GF-D8 (cell line): ENCODE measurements around the gene WBP11.
A peak's percentile ranks its signal among the peaks of the same experiment; 100 is the strongest.

Experiments
- DNase-seq: peaks from one replicate; lab custom pipeline; 2025; lab: John Stamatoyannopoulos, UW

Gene WBP11

DNA sequence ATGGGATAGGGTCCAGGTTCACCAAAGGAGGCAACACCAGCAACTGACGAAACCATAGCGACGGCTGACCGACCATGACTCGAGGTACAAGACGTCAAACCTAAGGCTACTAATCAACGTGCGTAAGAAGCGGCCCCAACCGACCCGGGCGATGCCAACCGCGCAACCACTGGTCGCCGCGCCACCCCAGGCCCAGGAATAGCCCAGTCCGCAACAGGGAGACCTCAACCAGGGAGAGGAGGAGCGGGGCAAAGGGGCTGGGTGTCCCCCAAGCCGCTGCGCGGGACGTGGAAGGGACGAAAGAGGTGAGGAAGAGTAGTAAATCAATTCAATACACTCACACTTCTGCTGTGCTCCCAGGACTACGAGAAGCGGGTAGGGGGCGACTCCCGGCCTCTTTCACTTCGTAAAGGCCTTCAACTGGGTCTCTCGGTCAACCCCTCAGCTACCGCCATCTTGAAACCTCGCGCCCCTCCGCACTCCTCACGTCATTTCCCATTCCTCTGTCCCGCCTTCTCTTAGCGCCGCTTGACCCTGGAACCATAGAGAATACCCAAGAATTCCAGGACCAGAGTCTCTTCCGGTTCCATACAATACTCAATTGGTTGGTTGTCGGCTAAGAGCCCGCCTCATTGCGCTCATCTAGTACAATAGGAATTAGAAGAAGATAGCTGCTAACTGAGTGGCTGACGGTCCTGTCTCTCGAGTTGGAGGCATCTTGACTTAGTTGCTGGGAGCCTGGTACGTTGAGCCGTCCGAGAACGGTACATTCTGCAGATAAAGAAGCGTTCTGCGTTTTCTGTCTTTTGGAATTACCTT, at the start of gene WBP11, which contains the start of gene C12orf60:
Gene WBP11, minus strand, starts transcription at position 468 of the 819 bp plus-strand sequence. CDS start 2,095 bp downstream, outside the sequence.
Gene C12orf60, plus strand, starts transcription at position 660 of the 819 bp plus-strand sequence. CDS start 19,266 bp downstream, outside the sequence.
- peak; percentile 90 for DNase-seq

DNA sequence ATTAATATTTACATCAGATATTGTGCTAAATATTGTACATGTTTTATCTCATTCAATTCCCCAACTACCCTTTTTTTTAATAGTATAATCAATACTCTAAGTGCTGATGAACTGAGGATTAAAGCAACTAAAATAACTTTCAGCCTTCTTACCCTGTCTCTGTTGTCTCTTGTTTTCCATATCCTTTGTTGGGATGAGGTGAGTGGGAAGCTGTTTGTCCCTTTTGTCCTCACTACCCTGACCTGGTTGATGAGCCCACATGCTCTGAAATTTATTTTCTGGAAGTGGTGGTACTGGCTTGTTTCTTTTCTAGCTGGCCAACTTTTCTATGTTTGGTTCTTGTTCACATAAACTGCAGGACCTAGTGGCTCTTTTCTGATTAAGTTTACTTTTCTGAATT, 49.6 kb upstream of the WBP11 start:
- no peak for DNase-seq

DNA sequence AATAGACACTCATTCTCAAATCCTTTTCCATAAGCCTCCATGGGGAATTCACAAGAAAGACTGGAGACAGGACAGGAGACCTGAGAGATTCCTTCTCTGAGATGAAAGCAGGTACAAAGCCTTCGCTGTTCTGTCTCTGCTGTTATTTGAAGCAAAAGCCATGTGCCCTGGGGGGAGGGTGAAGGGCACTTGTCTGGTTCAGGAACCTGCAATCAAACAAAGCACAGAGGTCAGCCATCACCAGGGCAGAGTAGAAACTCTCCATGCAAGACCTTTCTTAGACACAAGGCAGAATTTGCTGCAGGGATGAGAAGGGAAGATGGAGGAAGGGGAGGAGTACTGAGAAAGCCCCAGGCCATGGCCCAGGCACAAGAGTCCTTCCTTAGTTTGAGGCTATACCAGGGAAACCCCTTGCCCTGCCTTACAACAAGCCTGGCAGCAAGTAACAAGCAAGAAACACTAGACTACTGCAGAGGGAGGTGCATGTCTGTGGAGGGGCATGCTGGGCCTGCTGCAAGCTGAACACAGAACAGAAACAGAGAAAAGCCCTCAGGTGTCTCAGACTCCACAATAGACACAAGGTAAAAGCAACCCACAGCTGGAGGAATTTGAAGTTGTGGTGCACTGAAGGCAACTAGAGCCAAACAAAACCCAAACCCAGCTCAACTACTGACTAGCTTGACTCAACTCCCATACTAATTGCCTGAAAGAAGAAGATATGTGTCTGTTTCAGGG, 47.8 kb upstream of the WBP11 start:
- no peak for DNase-seq

DNA sequence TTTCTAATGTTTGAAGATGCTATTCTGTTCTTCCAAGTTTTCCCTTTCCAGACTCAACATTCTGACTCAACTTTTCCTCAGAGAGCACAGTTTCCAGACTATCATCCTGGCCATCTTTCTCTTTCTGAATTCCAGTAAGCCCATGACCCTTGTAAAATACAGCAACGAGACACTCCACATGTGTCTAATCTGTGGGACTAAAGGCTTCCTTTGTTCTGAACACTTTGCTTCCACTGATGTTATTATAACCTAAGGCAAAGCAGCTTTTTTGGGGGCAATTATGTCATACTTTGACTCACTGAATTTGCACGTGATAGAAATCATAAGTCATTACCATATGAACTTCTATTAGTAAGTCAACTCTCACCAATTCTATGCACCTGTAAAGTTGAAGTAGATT, 46.4 kb upstream of the WBP11 start:
- DNase-seq = no peak

DNA sequence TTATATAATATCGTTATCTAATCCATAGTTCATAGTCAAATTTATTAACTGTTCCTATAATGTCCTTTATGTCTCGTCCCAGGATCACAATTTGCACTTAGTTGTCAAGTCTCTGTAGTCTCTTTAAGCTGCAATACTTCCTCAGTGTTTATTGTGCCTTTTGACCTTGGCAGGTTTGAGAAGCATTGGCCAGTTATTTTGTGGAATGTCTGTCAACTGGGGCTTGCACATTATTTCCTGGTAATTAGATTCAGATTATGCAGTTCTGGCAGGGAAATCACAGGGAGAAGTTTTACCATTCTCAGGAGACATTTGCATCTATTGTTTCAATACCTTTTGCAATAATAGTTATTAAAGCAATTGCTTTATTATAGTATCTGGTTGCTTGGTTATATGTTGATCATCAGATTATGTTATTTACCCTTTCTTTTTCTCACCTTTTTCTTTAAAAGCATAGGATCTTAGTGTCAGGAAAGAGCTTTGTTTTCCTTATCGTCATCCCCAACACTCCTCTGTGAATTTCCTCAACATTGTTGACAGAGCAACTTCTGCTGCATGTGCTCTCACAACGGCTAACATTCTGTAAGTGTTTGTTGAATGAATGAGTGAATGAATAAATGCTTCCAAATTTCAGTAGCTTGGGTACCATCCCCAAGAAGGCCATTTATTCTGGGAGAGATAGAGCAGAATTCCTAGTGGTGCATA, 43.8 kb upstream of the WBP11 start:
- DNase-seq = no peak

DNA sequence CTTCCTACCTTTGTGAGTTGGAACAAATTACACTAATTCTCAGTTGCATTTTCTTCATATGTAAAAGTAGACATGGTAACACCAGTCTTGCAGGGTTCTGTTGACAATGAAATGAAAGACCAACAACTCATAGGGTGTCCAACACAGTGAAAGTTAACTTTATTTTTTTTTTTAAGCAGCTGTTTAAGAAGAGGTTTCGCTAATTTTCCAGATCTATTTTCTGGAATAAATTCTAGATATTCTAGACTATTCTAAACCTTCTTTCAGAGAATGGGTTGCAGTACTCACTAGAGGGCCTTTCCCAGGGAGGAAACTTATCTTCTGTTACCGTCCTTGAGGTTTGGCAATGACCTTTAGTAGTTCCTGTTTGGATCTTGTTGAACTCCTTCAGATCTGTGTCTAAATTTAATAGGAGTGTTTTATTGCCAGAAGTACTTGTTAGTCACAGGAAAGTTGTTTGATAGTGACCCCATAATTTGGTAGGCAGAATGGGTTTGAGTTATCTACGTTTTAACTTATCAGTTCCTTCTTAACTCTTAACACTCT, 42.8 kb upstream of the WBP11 start:
- peak; percentile 1 for DNase-seq

DNA sequence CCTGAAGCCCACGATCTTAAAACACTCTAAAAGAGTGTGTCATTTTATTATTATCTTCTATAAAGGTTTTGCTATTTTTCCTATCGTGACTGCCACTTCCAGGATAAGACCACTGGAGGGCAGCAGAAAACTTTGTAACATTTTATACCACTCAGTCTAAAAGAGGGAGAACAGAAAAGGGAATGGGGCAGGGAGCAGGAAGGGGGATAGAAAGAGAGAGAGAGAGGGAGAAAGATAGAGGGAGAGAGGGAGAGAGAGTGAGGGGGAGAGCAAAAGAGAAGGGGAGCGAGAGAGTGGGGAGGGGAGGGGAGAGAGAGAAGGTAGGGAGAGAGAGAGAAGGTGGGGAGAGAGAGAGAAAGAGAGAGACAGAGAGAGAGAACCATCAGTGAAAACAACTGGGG, 42.1 kb upstream of the WBP11 start:
- no peak for DNase-seq

DNA sequence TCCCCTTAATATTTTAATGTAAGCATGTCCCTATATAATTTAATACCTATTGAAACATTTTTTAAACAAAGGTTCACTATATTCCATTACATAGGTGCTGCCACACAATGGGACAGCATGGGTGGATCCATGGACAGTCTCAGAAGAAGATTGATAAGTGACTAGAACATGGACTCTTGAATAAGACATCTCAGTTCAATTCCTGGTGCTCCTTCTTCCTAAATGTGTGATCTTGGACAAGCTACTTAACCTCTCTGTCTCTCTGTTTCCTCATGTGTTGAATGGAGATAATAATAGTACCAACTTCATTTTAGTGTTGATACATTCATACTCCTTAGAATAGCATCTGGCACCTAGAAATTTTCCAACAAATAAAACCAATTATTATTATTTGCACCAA, 41.1 kb upstream of the WBP11 start:
- DNase-seq = no peak

DNA sequence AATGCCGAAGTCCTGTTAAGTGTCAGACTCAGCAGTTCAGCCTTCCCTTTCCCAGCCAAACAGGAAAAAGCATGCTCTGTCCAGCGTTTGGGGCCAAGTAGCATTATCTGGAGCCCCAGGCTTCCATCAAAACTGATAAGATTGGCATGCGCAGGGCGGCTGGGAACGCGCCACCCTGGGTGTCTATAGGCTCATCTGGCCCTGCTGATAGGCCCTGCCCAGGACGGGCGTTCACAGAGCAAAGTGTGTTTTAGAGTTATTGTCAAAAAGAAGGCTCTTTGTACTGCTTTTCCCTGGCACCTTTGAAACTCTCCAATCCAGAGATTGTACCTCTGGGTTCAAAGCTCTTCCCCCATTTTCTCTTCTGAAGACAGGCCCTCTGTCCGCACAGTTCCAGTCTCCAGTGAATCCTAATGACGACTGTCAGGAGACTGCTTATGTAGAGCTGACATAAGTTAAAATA, 40.2 kb upstream of the WBP11 start, which contains the start of gene ART4:
Gene ART4, minus strand, starts transcription at position 102 of the 463 bp plus-strand sequence. CDS start 413 bp downstream, outside the sequence.
- DNase-seq = no peak

DNA sequence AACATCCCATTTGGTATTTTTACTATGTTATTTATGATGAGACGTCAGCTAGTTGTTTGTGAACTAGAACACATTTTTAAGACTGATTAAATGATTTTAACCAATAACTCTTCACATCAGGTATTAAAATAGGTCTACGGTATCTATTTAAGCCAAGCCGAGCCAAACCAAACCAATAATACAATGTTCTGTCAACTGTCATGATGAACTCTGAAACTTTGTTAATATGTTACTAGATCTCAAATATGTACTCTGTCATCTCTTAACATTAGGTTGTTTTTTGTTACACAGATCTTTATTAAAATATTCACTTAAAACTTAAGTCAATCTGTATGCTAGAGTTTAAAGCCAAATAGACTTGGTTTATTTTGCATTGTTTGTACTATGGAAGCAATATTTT, 39.0 kb upstream of the WBP11 start:
- no peak for DNase-seq

DNA sequence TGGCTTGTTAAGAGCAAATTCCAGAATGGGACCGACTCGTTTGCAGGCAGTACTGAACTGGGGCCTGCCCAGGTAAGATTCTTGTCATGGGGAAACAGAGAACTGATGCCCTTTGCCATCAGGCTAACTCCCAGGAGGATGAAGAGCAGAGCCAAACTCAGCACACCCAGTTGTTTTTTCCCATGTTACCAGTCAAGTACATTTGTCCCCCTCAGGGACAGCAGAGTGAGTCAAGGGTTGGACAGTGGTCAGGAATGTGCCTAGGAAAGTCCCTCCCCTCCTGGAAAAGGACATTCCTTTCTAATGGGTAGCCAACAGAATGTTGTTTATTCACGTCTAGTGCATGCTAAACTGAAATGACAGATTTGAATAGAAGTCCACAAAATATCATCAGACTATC, 38.5 kb upstream of the WBP11 start:
- DNase-seq = no peak

DNA sequence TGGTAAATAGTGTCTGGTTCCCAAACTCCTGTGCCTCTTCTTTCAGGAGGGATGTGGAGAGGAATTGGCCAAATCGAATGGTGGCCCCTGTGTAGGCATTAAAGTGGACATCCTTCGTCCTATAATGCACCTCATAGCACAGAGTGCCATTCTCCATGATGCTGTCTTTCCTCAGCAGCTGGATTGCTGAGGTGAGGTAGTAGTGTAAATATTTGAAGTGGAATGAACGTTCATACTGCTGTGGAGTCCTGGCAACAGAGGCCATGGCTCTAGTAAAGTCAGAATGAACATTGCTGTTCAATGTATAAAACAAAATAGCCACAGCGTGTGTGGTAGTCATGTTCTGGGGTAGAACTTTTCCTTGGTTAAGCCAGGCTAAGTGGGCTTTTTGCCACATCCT, 37.3 kb upstream of the WBP11 start:
- no peak for DNase-seq

DNA sequence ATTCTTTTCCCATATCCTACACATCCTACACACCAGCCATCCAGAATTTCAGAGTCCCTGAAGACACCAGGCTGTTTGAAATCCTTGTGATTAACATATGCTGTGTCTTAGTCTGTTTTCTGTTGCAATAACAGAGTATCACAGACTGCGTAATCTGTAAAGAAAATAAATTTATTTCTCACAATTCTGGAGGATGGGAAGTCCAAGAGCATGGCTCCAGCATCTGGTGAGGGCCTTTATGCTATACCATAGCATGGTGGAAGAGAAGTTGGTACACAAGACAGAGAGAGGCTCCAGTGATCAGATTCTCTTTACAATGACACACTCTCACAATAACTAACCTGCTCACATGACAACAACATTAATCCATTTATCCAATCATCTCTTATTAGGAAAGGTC, 36.0 kb upstream of the WBP11 start:
- DNase-seq = no peak

DNA sequence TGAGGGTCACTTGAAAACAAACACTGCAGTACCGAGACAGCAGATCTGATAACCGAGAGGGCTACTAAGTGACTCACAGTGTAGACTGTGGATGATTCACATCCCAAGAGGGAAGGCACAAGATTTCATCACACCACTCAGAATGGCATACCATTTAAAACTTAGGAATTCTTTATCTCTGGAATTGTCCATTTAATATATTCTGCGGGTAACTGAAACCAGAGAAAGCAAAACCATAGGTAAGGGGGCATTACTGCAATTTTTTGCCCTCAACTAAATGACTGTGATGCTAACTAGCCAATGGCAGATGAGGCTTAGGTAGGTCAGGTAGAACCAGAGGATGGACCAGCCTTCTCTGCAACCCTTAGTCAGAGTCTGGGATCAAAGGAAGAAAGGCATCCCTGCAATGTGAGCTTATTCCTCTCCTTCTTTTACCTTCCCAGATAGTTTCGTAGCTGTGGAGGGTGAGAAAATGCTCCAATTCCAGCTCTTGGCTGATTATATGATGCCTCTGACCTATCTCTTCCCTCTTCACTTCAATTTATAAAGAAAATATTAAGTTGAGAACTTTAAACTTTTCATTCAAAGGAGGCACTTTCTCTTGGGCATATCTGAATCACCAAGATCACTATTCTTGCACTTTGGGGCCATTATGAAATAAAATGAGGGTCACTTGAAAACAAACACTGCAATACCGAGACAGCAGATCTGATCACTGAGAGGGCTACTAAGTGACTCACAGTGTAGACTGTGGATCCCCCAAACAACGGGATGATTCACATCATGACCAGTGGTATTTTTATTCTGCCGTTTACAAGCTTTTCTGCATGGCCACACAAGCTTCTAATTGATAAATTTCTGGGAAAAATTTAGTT, 33.3 kb upstream of the WBP11 start:
- DNase-seq = no peak

DNA sequence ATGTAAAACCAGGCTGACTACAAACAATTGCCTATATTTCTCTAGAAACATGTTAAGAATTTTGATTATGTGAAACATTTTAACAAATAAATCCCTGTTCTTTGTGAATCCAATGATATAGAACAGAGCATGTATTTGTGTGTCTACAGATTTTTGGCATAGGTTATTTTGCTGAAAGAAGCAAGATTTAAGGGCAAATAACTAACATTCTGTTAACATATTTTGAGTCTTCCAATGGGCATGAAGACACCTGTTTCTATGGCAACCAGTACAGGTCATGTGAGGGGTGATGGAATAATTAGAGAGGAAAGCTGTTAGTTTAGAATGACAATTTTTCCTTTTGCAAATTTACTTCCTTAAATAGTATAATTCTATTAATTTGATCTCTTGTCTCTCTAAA, 31.2 kb upstream of the WBP11 start:
- no peak for DNase-seq

DNA sequence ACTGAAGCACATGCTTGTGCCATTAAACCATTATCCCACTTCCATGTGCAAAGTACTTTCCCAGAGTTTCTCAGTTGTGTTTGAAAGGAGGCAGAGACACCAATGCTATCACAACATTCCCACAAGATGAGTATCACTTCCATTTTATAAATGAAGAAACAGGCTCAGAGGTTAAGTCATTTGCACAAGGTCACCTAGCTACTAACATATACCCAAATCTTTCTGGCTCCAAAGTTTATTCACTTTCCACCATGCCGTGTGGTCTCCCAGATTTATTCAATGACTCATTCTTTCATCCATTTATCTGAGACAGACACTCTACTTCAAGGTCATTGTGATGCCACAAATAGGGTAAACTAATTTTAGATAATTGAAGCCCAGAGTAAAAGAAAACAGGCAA, 30.7 kb upstream of the WBP11 start:
- DNase-seq = no peak

DNA sequence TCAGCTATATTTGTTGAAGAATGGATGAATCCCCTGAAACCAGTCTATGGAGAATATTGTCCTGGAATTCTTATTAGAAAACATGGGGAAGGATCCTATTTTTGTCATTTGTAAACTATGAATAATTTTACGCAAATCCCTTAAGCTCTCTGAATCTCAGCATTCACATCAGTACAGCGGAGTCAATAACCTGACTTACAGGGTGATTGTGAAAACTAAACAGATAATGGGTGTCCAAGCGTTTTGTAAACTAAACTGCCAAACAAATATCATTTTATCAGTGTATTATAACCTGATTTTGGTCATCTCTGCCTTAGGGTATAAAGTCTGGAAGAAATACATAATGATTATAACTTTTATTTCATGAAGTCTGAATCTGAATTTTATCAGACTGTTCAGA, 30.1 kb upstream of the WBP11 start:
- no peak for DNase-seq

DNA sequence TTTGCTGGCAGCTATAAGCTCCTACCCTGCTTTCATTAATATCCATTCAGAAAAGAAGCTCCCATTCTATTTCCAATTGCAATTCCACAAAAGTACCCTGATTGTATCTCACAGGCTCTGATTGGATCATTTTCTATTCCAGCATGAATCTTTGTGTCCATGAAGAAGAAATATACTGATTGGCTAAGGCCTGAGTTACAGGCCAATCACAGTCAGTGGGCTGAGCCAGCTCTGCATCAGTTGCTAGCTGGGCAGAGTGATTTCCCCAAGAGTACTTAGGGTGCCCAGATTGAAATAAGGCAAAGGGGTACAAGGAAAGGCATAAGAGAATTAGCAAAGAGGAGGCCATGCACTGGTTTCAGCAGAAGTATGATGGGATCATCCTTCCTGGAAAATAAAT, 25.6 kb upstream of the WBP11 start:
- no peak for DNase-seq

DNA sequence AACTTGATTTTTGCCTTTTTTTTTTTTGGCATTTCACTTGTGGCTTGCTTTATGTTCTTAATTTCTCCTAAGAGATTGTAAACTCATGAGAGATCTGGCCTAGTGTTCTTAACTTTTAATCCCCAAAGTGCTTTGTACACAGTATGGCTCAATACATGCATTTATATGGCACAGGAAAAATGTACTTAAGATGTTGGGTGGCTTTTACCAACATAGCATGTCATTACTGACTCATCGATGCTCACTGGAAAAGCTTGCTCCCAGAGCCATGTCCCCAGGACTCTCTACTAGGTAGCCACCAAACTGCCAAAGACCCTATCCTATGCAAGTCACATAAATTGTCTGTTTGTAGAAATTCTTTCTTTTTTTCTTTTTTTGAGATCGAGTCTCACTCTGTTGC, 23.8 kb upstream of the WBP11 start:
- DNase-seq = no peak

DNA sequence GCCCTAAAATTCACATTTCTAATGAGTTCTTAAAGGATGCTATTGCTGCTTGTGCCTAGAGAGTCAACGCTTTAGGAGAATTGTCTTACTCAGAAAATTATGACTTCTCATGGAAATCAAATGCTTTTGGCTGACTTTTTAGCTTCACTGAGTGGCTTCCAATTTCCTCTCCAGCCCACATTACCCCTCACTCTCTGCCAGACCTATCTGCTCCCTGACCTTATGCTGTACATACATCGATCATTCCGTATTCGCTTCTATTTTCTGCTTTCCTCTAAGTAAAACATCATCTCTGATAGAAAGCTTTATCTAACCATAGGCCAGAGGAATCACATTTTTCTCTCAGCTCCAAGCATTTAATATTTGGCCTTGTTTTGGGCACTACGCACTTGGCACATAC, 23.2 kb upstream of the WBP11 start:
- no peak for DNase-seq

DNA sequence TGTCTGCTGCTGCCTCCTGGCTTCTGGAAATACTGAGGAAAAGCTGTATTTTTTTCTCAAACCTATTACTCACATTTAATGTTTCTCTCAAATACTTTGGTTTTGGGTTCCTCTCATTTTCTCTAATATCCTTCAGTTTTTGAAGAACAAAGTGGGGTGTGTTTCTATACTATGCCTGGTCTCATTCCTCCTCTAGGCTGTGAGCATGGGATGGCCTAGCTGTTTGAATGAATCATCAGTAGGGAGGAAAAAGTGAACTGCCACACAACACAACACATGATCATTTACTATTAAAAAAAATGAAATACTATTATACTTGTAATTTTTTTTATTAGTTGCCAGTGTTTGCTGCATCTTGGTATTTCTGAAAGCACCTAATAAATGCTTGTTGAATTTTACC, 22.0 kb upstream of the WBP11 start:
- DNase-seq = no peak
